Measurements from ENCODE around the gene CDK14.

The CDK14 gene

DNA sequence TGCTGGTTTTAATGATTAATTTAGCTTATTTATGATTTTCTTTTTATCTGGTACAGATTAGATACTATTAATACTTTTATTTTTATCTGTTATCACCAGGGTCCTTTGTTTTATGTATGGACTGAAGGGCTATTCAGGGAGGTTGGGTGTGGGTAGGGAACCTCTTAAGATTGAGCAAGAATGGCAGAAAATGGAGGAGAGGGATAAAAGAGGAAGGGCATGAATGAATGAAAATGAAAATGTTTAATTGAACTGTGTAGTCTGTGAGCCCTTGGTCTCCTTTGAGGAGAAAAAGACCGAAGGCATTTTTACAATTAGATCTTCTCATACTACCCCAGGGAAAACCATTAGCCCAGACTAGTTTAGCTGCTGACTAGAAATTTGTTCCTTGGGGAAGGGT lies 93.1 kb downstream of the CDK14 start:
- no peak for DNase-seq

- DNase-seq, result no peak
Observed at GRCh38 chr7:90690159-90690858, 94.2 kb downstream of the CDK14 start.

- no peak for DNase-seq
Observed at GRCh38 chr7:90692396-90692795, 96.3 kb downstream of the CDK14 start.

GRCh38 chr7:90692947-90693346 lies 96.8 kb downstream of the CDK14 start:
- no peak for DNase-seq

GRCh38 chr7:90693939-90694338 lies 97.8 kb downstream of the CDK14 start:
- no peak for DNase-seq

DNA sequence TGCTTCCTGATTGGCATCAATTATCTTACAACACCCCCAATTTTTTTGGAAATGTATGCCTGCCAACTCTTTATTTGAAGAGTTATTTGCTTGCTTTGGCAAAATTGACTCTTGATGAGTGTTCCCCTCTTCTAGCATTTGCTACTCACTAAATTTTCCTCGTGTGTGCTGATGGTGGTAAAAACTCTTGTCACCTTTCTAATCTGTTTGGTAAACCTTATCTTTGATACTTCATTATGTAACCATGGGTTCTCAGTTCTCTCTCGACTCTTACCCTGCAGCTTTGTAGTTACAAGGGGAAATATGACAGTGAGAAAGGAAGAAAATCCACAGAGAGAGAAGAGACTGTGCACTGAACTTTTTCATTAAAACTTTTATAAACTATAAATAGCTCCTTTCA lies 102.5 kb downstream of the CDK14 start:
- DNase-seq, result no peak

- no peak for DNase-seq
Observed at GRCh38 chr7:90701021-90701420, 104.9 kb downstream of the CDK14 start.

GRCh38 chr7:90701771-90702170 lies 105.7 kb downstream of the CDK14 start:
- no peak for DNase-seq

GRCh38 chr7:90705391-90706071 lies 109.4 kb downstream of the CDK14 start:
- DNase-seq, result no peak

DNA sequence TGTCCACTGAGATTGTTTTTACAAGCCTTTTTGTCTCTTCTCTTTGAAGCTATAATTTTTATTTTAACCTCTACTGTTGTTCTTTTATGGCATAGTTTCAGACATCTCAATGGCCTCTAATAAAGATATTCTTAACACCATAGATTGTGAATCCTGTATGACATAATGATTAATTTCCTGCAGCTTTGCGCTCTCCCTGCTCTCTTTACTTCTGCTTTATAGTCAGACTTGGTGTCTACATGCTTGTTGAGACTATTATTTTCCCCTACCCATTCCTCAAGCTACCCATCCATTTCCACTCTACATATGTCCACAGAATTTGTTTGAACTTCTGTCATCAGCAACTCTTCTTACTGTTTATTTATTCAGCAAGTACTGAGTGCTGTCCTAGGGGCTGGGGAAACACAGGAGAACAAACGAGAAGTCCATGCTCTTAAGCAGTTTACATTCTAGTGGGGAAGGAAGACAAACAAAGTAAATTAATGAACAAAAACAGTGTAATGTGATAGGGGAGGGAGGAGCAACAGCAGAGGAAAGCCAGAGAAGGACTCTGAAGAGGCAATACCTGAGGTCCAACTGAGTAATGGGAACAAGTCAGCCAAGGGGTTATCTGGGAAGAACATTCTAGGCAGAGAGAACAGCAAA lies 110.1 kb downstream of the CDK14 start:
- no peak for DNase-seq

- DNase-seq, result no peak
Observed at GRCh38 chr7:90708841-90709317, 112.8 kb downstream of the CDK14 start.

- DNase-seq, result no peak
Observed at GRCh38 chr7:90709501-90710465, 113.7 kb downstream of the CDK14 start.

GRCh38 chr7:90710466-90710850 lies 114.3 kb downstream of the CDK14 start:
- no peak for DNase-seq

GRCh38 chr7:90713628-90714027 lies 117.5 kb downstream of the CDK14 start:
- no peak for DNase-seq

DNA sequence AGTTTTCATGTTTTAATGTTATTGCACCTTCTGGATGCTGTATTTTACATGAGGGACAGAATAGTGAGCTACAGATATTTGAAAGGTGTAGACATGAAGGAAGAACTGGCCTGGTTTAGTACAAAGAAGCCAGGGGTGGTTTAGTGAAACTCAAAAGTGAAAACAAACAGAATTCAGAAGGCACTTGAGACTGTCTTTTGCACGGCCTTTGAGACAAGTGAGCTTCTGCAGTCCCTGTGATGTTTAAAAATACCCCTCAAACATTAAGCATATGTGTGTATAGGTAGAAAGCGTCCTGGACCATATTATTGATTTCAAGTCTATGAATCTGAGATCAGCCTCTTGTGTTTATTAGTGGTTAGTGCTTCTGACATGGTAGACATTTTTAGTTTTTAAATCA lies 118.9 kb downstream of the CDK14 start:
- no peak for DNase-seq

DNA sequence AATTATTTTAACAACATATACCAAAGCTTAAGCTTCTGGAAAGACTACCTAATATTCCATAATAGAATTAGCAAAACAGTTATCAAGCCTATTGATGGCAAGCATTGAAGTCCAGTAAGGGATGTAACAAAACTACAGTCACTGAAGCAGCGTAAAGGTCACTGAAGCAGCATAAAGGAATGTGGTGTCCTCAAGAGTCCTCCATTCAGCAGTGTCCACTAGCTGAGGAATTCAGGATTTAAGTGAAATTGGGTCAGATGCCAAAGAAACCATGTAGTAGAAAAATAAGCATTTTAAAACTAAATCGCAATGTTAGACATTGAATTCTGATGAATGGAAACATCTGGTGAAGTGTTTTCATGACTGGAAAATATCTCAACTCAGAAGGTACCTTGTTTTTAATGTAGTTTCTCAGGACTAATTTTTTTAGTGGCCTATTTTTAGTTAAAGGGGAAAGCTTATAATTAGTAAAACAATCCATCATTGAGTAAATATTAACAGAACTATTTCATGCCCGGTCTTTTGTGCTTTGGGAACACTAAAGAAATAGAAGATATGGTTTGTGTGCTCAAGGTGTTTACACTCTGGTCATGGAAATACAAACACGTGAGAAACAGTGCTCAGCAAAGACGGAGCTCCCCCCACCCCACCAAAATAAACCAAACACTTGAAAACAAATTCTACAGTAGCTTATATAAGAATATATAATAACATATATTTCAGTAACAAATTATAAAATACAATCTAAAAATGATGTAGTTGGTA lies 121.4 kb downstream of the CDK14 start:
- no peak for DNase-seq

DNA sequence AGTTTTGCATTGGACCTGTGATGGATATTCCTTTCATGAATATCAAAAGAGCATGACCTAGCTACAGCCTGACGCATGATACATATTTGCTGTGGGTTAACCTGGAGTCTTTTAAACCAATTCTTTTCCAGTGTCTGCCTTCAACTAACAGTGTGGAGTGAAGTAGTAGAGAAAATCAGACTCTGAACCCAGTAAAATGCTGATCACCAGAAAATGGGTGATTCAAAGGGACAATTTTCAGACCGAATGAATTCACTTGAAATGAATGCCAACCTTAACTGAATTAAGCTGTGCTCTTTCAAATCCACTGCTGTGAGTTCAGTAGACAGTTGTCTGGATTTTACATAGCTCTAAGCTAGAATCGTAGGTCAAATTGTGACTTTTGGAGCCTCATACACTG lies 123.0 kb downstream of the CDK14 start:
- DNase-seq, result no peak

DNA sequence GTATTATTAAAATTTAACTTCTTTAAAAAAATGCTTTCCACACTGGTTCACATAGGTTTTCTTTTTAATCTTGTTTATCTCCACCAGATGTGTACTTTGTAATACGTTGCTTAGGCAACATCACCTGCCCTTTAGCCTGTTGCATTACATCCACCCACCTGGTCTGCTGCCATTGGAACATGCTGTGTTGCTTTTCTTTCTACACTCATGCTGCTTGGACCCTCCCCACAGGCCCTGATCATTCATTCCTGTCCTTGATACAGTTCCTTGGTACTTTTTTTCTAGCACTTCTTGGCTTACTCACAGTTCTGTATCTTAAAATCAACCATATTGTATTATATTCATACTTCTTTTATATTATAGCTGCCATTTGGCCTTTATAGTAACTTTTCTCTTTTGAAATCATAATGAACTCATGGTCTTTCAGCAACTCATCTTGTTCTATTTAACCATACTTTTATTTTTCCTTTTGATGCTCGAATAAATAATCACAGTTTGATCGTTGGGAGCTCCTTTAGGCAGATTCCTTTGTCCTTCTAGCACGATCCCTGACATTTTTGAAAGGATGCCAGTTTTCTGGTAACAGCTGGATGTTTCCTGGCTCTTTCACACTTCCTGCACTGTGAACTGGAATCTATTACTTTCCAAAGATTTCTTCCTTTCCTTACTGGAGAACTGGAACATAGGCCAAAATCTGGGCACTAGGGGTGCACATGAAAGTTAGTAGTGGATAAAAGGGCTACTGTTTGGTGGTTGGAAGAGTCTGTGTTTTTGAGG lies 125.1 kb downstream of the CDK14 start:
- DNase-seq, result no peak

- no peak for DNase-seq
Observed at GRCh38 chr7:90721869-90722431, 125.8 kb downstream of the CDK14 start.

GRCh38 chr7:90723233-90723632 lies 127.1 kb downstream of the CDK14 start:
- DNase-seq, result no peak

DNA sequence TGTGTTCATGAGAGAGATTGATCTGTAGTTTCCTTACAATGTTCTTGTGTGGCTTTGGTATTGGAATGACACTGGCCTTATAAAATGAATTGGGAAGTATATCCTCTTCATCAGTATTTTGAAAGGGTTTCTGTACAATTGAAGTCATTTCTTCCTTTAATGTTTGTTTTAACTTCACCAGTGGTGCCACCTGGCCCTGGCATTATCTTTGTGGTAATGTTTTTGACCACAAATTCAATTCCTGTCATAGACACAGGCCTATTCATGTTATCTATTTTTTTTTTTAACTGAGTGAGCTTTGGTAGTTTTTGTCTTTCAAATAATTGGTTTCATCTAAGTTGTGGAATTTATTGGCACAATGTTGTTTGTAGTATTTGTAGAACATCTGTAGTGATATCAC lies 127.7 kb downstream of the CDK14 start:
- DNase-seq, result no peak
